T-helper 2 cell treated with Interferon-gamma antibody and Interleukin-4, amounts not matched to agents 5 μg/mL and 100 μg/mL, for 36 hours (primary cell): Measurements from ENCODE around the gene SORCS1.

ENCODE experiments used
- DNase-seq: peaks from one replicate; pipeline ENCODE4 v3.0.0; 2021; ENCODE audit warnings: low spot score
- H3K27ac Mint-ChIP-seq: one replicate; pipeline ENCODE4 v1.8.0; 2021; ENCODE audit warnings: mild to moderate bottlenecking, mixed read lengths
- H3K27me3 Mint-ChIP-seq: one replicate; pipeline ENCODE4 v1.8.0; 2021; ENCODE audit warnings: low read depth, mixed read lengths
- H3K36me3 Mint-ChIP-seq: one replicate; pipeline ENCODE4 v1.8.0; 2021; ENCODE audit warnings: low read depth, mixed read lengths
- H3K4me1 Mint-ChIP-seq: one replicate; pipeline ENCODE4 v1.8.0; 2021; ENCODE audit warnings: low read depth, mixed read lengths
- H3K4me3 Mint-ChIP-seq: one replicate; pipeline ENCODE4 v1.8.0; 2022; ENCODE audit warnings: mild to moderate bottlenecking, moderate library complexity, mixed read lengths
- H3K9me3 Mint-ChIP-seq: one replicate; pipeline ENCODE4 v1.8.0; 2021; ENCODE audit warnings: mixed read lengths

Gene SORCS1

DNA sequence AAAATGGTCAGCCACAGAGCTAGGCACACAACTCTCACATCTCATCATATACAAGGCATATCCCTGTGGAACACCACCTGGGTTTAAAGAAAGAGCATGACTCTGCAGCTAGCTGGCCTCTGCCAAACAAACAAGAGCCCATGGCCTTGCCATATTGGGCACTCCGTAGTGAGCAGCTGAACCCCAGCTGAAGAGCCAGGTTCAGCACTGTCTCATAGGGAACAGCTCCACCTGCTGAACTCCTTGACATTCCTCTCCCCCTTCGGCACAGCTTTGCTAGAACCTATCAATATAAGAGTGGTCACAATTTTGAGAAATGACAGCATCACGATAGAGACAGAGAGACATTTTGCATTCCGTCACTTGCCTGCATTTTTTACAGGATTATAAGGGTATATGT, 20.0 kb downstream of the SORCS1 start:
- Mint-ChIP-seq H3K9me3 (peaks cover 21% of the 10 kb centered on the region), H3K36me3 (no peaks in the 10 kb centered on the region), H3K27me3 (no peaks in the 10 kb centered on the region)

DNA sequence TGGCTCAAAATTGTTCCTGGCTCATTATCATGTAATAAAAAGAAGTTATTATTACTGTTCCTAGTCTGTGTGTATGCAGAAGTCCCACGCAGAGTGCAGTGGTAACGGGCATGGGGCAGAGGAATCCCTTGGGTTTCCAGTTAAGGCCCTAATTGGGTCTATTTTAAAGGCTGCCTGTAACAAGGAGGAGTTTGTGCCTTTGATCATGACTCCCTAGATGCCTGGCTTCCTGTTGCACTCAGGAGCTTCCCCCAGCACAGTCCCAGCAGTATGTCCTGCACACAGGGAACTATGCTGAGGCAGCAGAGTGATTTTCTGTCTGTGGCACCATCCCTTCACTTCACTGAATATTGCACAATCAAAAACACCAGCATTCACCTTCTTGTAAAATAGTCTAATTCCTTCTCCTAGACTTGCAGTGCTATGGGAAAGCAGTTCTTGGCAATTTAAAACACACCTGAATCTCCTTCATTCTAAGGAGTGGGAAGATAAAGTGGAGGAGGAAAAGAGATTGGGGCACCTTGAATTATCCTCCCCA, 22.9 kb downstream of the SORCS1 start:
- no peak for DNase-seq
- Mint-ChIP-seq H3K27ac (no peak overlapping the region), H3K4me3 (no peak overlapping the region), H3K9me3 (peaks cover 15% of the 10 kb centered on the region), H3K27me3 (no peaks in the 10 kb centered on the region), H3K4me1 (no peaks in the 10 kb centered on the region), H3K36me3 (no peaks in the 10 kb centered on the region)

More for the DNA sequence above, 20.0 kb downstream of the SORCS1 start:
- DNase-seq, result no peak
- Mint-ChIP-seq H3K27ac (no peak overlapping the region), H3K4me3 (no peak overlapping the region), H3K4me1 (no peaks in the 10 kb centered on the region)

DNA sequence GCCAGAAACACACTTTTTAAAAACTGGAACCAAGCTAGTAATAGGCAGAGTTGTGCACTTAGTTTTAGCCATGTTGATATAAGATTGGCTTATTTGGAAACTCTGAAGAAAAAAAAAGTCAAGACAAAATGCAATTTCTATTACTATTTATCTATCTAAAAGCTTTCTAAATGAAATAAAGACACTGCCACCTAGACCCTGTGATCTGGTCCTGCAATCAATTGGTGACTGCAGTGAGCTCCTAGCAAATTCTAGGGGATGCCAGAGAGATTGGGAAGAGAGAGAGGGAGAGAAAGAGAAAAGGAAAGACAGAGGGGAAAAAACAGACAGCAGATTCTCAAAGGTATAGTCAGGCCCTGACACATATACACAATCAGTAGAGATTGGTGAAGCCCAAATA, 25.3 kb downstream of the SORCS1 start:
- peaks cover 15% of the 10 kb centered on the region for H3K9me3 Mint-ChIP-seq
- no peak for DNase-seq
- H3K27me3 Mint-ChIP-seq, result no peaks in the 10 kb centered on the region
- no peaks in the 10 kb centered on the region for H3K36me3 Mint-ChIP-seq
- no peaks in the 10 kb centered on the region for H3K4me1 Mint-ChIP-seq
- H3K4me3 Mint-ChIP-seq, result no peak overlapping the region
- H3K27ac Mint-ChIP-seq, result no peak overlapping the region

DNA sequence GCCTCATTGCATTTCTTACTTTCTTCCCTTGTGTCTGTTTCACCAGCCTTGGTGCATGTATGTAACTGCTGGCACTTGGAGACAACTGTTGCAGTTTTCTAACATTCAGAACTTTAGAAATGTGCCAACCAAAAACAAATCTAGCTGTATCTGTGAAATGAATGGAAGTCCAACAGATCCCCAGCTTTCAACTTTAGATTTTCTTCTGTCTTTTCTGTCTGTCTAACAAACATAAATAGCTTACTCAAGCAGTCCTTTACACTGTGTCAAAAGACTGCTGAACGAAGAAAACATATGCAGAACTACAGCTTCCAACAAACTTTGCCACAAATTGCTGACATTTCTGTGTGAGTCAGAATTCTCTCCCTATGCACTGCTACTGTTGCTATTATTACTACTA, 30.9 kb downstream of the SORCS1 start:
- Mint-ChIP-seq H3K36me3 (no peaks in the 10 kb centered on the region), H3K4me1 (no peaks in the 10 kb centered on the region), H3K27ac (no peak overlapping the region), H3K4me3 (no peak overlapping the region), H3K9me3 (peaks cover 34% of the 10 kb centered on the region), H3K27me3 (no peaks in the 10 kb centered on the region)
- DNase-seq, result no peak

DNA sequence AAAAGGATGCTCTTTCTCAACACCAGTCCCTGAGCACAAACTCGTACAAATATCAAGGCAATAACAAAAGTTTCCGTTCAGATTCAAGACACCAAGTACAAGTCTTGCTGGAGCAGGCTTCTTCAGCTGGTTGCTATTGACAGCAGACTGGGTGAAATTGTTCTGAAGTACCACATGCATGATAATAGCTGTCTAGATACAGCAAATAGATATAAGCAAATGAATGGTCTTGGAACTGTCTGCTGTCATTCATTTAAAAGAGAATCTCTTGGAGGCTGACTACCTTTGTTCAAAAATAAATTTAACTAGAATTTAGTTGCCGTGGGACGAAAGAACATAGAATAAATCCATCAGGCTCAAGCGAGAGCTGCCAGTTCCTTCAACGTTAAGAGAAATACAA, 35.5 kb downstream of the SORCS1 start:
- H3K4me1 Mint-ChIP-seq, result no peaks in the 10 kb centered on the region
- H3K36me3 Mint-ChIP-seq, result no peaks in the 10 kb centered on the region
- H3K27ac Mint-ChIP-seq, result no peak overlapping the region
- no peaks in the 10 kb centered on the region for H3K27me3 Mint-ChIP-seq
- no peak overlapping the region for H3K4me3 Mint-ChIP-seq
- no peak for DNase-seq
- H3K9me3 Mint-ChIP-seq, result peaks cover 37% of the 10 kb centered on the region

DNA sequence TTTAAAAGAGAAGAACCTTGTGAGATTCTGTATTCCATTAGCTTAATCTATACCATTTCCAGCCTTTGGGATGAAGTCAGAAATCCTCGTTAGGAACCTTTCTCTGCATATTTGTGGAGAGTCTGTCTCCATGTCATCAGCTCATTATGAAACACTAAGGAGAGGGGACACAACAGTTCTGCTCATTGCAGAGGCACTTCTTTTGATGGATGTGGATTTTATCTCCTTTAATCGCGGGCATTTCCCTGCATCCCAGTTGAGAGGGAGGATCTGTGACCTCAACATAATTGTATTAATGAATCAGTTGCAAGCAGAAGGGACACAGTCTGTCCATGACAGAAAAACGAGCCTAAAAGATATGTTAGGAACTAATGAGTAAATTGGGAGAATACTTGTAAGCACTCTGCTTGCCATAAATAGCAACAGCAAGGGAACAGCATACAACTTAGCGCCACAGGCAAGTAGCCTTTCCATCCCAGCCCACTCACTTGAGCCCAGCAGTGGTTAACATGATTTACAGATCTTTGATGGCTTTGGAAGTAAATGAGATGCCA, 37.9 kb downstream of the SORCS1 start:
- no peak for DNase-seq
- Mint-ChIP-seq H3K27ac (no peak overlapping the region), H3K36me3 (no peaks in the 10 kb centered on the region), H3K9me3 (peaks cover 26% of the 10 kb centered on the region), H3K4me3 (no peak overlapping the region), H3K27me3 (no peaks in the 10 kb centered on the region), H3K4me1 (no peaks in the 10 kb centered on the region)

DNA sequence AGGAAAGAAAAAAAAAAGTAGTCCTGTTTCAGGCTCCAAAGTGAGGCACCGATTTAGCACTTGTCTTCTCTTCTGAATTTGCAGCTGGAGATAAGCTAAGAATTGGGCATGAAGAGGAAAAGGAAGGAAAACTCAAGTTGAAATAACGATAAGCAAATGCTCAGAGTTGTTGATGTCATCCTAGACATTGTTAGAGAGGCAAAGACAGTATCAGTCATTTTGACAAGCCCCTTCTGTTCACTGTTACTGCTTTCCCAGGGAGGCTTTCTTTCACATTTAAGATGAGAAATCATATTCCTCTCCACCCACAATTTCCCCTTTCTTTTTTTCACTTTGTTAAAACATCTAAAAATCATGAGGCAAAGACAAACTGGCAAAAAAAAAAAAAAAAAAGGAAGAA, 41.8 kb downstream of the SORCS1 start:
- no peak overlapping the region for H3K27ac Mint-ChIP-seq
- H3K4me3 Mint-ChIP-seq, result no peak overlapping the region
- peaks cover 14% of the 10 kb centered on the region for H3K9me3 Mint-ChIP-seq
- no peaks in the 10 kb centered on the region for H3K4me1 Mint-ChIP-seq
- H3K36me3 Mint-ChIP-seq, result no peaks in the 10 kb centered on the region
- H3K27me3 Mint-ChIP-seq, result no peaks in the 10 kb centered on the region
- DNase-seq, result no peak

DNA sequence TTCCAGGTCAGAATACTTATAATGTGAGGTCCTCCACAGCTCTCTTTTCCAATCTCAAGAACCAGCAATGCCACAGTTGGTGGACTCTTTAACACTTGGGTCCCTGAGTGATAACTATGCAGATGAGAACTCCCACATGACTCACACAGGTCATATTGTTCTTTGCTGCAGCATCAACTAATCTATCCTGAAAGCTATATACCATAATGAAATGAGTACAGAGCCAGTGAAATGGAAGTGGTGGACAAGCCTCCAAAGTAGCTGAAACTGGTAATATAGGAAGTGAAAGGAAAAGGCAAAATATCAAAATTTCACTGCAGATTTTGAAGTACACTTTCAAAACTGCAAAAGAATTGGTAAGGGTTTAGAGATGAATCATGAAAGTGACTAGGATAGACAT, 45.6 kb downstream of the SORCS1 start:
- Mint-ChIP-seq H3K4me3 (no peak overlapping the region), H3K36me3 (no peaks in the 10 kb centered on the region), H3K9me3 (peaks cover 11% of the 10 kb centered on the region), H3K27ac (no peak overlapping the region), H3K27me3 (no peaks in the 10 kb centered on the region), H3K4me1 (no peaks in the 10 kb centered on the region)
- DNase-seq, result no peak

DNA sequence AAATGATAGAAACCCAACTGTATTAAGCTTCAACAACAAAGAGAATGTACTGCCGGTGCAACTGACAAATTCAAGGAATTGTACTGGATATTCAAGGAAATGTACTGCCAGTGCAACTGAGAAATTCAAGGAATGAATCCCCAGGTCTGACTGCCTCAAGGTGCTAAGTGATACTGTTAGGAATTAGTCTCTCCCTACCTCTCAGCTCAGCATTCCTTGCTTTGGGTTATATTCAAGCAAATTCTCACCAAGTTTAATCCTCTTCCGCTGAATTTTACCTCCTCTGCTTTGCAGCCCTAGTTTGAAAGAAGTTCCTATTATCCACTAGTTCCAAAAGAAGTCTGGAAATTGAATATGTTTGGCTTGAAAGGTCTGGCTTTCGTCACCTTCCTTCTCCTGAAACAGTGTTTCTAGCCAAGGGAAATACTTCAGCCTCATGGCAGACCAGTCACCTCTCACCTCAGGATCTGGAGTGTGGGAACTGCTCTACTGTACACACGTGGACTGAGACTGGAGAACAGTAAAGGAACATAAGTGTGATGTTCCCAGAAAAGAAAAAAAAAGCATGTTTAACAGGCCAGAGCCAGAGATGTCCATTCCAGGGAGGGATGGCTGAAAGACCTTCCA, 60.4 kb downstream of the SORCS1 start:
- Mint-ChIP-seq H3K36me3 (no peaks in the 10 kb centered on the region), H3K4me1 (no peaks in the 10 kb centered on the region), H3K9me3 (peaks cover 16% of the 10 kb centered on the region), H3K4me3 (no peak overlapping the region), H3K27me3 (no peaks in the 10 kb centered on the region), H3K27ac (no peak overlapping the region)
- no peak for DNase-seq

DNA sequence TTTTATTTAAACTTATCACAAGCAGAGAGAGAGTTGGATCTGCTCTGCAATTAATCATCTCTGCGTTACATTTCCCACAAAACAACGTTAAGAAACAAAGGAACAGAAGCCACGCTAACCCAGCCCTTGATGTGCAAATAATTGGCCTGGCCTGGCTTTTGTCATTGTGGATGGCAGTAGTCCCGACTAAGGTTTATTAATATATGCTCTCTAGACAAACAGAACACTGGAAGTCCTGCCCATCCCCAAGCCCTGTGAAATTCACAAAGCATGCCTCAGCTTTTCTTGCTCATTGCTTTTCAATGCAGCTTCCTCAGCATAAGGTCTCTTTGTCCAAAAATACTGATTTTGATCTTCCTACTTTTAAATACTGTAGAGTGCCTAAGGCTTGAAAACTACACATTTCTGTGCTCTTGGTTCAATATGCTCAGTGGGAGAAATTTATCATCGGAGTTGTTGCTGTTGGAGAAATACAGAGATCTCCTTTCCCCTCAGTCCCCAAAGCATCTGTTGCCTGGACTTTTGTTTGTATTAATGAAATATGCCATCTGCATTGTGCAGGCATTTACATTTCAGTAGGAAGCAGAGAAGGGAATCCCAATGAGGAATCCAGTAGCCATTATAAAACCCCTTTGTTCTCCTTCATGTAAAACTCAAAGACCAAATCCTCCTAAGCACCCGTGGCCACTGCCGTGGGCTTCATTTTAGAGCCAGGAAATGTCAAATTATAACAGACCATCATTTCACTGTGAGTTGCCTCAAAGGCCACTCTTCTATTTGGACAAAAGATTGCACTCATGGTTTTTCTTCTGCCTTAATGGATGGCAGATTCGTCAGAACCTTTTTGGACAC, 61.1 kb downstream of the SORCS1 start:
- Mint-ChIP-seq H3K4me1 (no peaks in the 10 kb centered on the region), H3K27ac (no peak overlapping the region), H3K36me3 (no peaks in the 10 kb centered on the region), H3K9me3 (peaks cover 11% of the 10 kb centered on the region), H3K4me3 (no peak overlapping the region), H3K27me3 (no peaks in the 10 kb centered on the region)
- no peak for DNase-seq

DNA sequence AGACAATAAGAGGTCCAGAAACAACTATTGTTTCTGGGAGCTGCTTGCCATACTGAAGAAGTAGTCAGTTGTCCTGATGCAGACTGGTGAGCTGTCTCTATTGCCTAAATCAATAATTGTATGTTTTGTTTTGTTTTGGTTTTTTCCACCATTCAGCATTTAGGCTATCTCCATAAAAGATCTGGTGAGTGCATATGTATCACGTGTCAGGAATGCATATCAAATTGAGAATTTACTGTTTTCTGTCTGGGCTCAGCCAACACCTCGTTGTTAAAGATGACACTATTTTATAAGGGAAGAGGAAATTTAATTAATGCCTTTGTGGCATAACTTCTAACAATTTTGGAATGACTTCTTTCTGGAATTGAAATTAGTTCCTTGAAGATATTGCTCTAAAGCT, 66.2 kb downstream of the SORCS1 start:
- Mint-ChIP-seq H3K4me3 (no peak overlapping the region), H3K27me3 (no peaks in the 10 kb centered on the region), H3K9me3 (peaks cover 3% of the 10 kb centered on the region), H3K4me1 (no peaks in the 10 kb centered on the region), H3K36me3 (no peaks in the 10 kb centered on the region), H3K27ac (no peak overlapping the region)
- DNase-seq, result no peak

DNA sequence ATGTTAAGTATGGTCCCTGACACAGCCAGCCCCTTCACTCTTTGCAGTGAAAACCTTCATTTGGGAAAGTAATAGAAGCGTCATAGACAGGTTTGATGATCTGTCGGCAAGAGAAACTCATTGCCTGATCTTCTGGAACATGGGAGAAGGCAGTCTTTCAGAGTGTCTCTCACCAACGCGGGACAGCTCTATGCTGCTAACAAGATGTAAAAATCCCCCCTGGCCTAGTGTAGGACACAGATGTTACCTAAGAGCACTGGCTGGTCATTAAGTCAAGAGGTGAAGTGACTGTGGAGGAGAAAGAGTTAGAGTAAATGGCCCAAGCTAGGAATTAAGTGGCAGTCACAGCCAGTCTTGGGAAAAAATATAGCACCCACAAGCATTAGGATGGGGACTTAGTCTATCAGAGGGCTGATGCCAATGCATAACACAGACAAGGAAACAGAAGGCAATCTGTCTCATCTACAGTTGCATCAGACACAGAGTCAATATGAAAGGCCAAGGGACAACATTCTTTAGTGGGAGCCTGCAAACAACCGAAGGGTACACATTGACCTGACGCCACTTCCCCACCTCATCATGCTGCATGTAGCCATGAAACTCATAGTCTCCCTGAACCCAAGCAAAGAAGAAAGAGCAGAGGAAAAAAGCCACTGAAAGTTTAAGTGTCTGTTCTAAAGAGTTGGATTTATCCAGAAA, 69.5 kb downstream of the SORCS1 start:
- no peaks in the 10 kb centered on the region for H3K36me3 Mint-ChIP-seq
- H3K9me3 Mint-ChIP-seq, result peaks cover 9% of the 10 kb centered on the region
- no peak for DNase-seq
- H3K27ac Mint-ChIP-seq, result no peak overlapping the region
- no peaks in the 10 kb centered on the region for H3K27me3 Mint-ChIP-seq
- no peaks in the 10 kb centered on the region for H3K4me1 Mint-ChIP-seq
- H3K4me3 Mint-ChIP-seq, result no peak overlapping the region

DNA sequence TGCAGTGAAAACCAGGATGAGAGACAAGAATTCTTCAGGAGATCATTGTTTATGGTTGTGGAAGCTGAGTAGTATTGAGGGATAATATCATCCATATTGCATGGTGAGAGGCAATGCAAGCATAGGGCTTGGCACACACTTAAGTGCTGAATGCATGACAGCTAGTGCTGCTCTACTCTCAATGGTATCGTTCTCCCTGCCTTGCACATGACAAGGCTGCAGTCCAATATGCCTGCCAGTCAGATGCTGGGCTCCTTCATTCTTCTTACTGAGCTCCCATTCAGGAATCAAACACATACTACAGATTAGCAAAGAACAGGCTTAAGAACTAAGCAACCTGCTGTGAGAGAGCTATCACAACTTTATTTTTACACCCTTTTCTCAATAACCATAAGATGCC, 72.2 kb downstream of the SORCS1 start:
- H3K4me1 Mint-ChIP-seq, result no peaks in the 10 kb centered on the region
- H3K27ac Mint-ChIP-seq, result no peak overlapping the region
- DNase-seq, result no peak
- H3K27me3 Mint-ChIP-seq, result no peaks in the 10 kb centered on the region
- H3K4me3 Mint-ChIP-seq, result no peak overlapping the region
- no peaks in the 10 kb centered on the region for H3K36me3 Mint-ChIP-seq
- H3K9me3 Mint-ChIP-seq, result peaks cover 9% of the 10 kb centered on the region

DNA sequence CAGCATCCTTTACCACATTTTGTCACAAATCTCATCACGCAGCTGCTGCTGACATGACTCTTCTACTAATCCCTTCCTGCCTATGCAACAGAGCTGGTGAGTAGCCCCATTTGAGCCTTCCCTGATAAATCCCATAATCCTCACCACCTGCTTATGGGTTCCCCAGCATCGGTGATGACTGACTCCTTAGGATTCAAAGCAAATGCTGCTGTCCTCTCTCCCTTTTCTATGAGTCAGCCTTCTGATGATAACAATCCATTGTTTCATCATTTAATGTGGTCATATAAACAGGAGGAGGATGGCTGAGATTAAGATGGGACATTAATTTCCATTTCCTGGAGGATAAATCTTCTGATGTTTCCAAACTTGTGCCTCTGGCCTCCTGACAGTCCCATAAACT, 73.4 kb downstream of the SORCS1 start:
- no peaks in the 10 kb centered on the region for H3K4me1 Mint-ChIP-seq
- H3K4me3 Mint-ChIP-seq, result no peak overlapping the region
- no peak overlapping the region for H3K27ac Mint-ChIP-seq
- no peaks in the 10 kb centered on the region for H3K36me3 Mint-ChIP-seq
- H3K9me3 Mint-ChIP-seq, result peaks cover 8% of the 10 kb centered on the region
- H3K27me3 Mint-ChIP-seq, result no peaks in the 10 kb centered on the region
- DNase-seq, result no peak
